ENCODE measurements around the gene EIF4E3. TPM values are rescaled to one million over a fixed set of nuclear protein-coding genes. Genes with fewer than 3 reads are reported as not detected.

EIF4E3 gene
- polyA plus RNA-seq, 1 donor (not counting 4 experiments of a cell fraction or from before 2014, with no cell fraction given), result 2.2 TPM

DNA sequence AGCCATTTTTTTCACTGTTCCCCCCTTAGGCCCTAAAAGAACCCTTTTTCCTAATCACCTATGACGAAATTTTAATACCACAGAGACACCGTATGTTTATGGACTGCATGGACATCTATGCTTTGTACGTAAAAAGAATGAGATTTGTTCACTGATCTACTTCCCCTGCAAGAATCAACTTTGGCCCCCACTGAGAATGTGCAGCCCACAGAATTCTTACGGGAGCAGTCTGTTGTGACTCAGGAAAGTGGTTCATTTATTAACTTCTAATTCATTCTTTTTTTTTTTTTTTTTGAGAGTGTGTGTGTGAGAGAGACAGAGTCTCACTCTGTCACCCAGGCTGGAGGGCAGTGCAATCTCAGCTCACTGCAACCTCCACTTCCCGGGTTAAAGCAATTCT, 17.6 kb downstream of the EIF4E3 start:
- dilution Hi-C loops (cut with MboI; ENCODE audit: extremely low pct_ligation_motif_present, low sequenced_read_pairs), result no loop called here
- Histone ChIP-seq H3K9ac (ENCODE audit: control insufficient read depth, extremely low read depth, insufficient read depth, low read length) (no peak overlapping the region), H4K20me1 (ENCODE audit: control insufficient read depth, extremely low read depth, insufficient read depth, low read length) (no peaks in the 10 kb centered on the region), H3K27ac (ENCODE audit: control insufficient read depth, insufficient read depth, low read length) (no peak overlapping the region), H3K4me2 (ENCODE audit: control insufficient read depth, extremely low read depth, insufficient read depth, low read depth, low read length) (no peak overlapping the region), H3K4me3 (ENCODE audit: control insufficient read depth in 2 of 3, extremely low read depth in 1 of 3, insufficient read depth in 2 of 3, low read depth in 1 of 3, low read length in 3 of 3) (no peak overlapping the region), H2AFZ (ENCODE audit: control insufficient read depth, low read length) (no peak overlapping the region), H3K36me3 (ENCODE audit: control insufficient read depth in 2 of 2, extremely low read depth in 1 of 2, insufficient read depth in 2 of 2, low read length in 2 of 2) (no peaks in the 10 kb centered on the region), H3K79me2 (ENCODE audit: control insufficient read depth, insufficient read depth, low read length) (no peaks in the 10 kb centered on the region), H3K9me3 (ENCODE audit: control insufficient read depth, low read depth, low read length) (no peaks in the 10 kb centered on the region), H3K27me3 (ENCODE audit: control insufficient read depth, extremely low read depth, insufficient read depth, low read length) (no peaks in the 10 kb centered on the region), H3K9me1 (ENCODE audit: control insufficient read depth, extremely low read depth, insufficient read depth, low read length) (no peaks in the 10 kb centered on the region), H3K4me1 (ENCODE audit: control insufficient read depth, extremely low read depth, insufficient read depth, low read length) (no peaks in the 10 kb centered on the region)
- no peak for FAIRE-seq
- TF ChIP-seq EZH2 (IDR thresholded peaks at IDR 0.05; ENCODE audit: low read length), result no peak
- TF ChIP-seq, protein P1, sequence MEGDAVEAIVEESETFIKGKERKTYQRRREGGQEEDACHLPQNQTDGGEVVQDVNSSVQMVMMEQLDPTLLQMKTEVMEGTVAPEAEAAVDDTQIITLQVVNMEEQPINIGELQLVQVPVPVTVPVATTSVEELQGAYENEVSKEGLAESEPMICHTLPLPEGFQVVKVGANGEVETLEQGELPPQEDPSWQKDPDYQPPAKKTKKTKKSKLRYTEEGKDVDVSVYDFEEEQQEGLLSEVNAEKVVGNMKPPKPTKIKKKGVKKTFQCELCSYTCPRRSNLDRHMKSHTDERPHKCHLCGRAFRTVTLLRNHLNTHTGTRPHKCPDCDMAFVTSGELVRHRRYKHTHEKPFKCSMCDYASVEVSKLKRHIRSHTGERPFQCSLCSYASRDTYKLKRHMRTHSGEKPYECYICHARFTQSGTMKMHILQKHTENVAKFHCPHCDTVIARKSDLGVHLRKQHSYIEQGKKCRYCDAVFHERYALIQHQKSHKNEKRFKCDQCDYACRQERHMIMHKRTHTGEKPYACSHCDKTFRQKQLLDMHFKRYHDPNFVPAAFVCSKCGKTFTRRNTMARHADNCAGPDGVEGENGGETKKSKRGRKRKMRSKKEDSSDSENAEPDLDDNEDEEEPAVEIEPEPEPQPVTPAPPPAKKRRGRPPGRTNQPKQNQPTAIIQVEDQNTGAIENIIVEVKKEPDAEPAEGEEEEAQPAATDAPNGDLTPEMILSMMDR (optimal IDR thresholded peaks at IDR 0.05 in 1 of 3, IDR thresholded peaks at IDR 0.05 in 1 of 3, conservative IDR thresholded peaks at IDR 0.05 in 1 of 3; ENCODE audit: extremely low read depth in 1 of 3, insufficient read depth in 2 of 3, low read length in 3 of 3), result no peak
- DNase-seq (ENCODE audit: low read depth, low spot score), result no peak

GRCh38 chr3:71705681-71706080, 19.5 kb downstream of the EIF4E3 start:
- Histone ChIP-seq H3K9me1 (ENCODE audit: control insufficient read depth, extremely low read depth, insufficient read depth, low read length) (no peaks in the 10 kb centered on the region), H3K27me3 (ENCODE audit: control insufficient read depth, extremely low read depth, insufficient read depth, low read length) (no peaks in the 10 kb centered on the region), H2AFZ (ENCODE audit: control insufficient read depth, low read length) (no peak overlapping the region), H3K4me1 (ENCODE audit: control insufficient read depth, extremely low read depth, insufficient read depth, low read length) (no peaks in the 10 kb centered on the region), H3K79me2 (ENCODE audit: control insufficient read depth, insufficient read depth, low read length) (no peaks in the 10 kb centered on the region), H3K27ac (ENCODE audit: control insufficient read depth, insufficient read depth, low read length) (no peak overlapping the region), H3K9me3 (ENCODE audit: control insufficient read depth, low read depth, low read length) (no peaks in the 10 kb centered on the region), H3K9ac (ENCODE audit: control insufficient read depth, extremely low read depth, insufficient read depth, low read length) (no peak overlapping the region), H3K4me3 (ENCODE audit: control insufficient read depth in 2 of 3, extremely low read depth in 1 of 3, insufficient read depth in 2 of 3, low read depth in 1 of 3, low read length in 3 of 3) (no peak overlapping the region), H3K4me2 (ENCODE audit: control insufficient read depth, extremely low read depth, insufficient read depth, low read depth, low read length) (no peak overlapping the region), H3K36me3 (ENCODE audit: control insufficient read depth in 2 of 2, extremely low read depth in 1 of 2, insufficient read depth in 2 of 2, low read length in 2 of 2) (no peaks in the 10 kb centered on the region), H4K20me1 (ENCODE audit: control insufficient read depth, extremely low read depth, insufficient read depth, low read length) (no peaks in the 10 kb centered on the region)
- FAIRE-seq, result no peak
- dilution Hi-C loops (cut with MboI; ENCODE audit: extremely low pct_ligation_motif_present, low sequenced_read_pairs), result no loop called here
- DNase-seq (ENCODE audit: low read depth, low spot score), result no peak
- TF ChIP-seq, protein P1 (optimal IDR thresholded peaks at IDR 0.05 in 1 of 3, IDR thresholded peaks at IDR 0.05 in 1 of 3, conservative IDR thresholded peaks at IDR 0.05 in 1 of 3; ENCODE audit: extremely low read depth in 1 of 3, insufficient read depth in 2 of 3, low read length in 3 of 3), result no peak
- TF ChIP-seq EZH2 (IDR thresholded peaks at IDR 0.05; ENCODE audit: low read length), result no peak
